ENCODE results near the gene ABCA1. TPM values are rescaled to one million over a fixed set of nuclear protein-coding genes. Genes with fewer than 3 reads are reported as not detected.

Gene ABCA1
- total RNA-seq, 4 donors from 2014 or later, result 4.9 to 23.8 (median 21.5) TPM

- Histone ChIP-seq H3K4me1 (peaks cover 8 to 10% of the 10 kb centered on the region in 2 donors), H3K4me3 (no peak overlapping the region), H3K36me3 (no peaks in the 10 kb centered on the region), H3K9me3 (no peaks in the 10 kb centered on the region), H3K27me3 (no peaks in the 10 kb centered on the region), H3K27ac (no peak overlapping the region)
- no peak for TF ChIP-seq POLR2A (IDR thresholded peaks at IDR 0.05)
- TF ChIP-seq CTCF (IDR thresholded peaks at IDR 0.05 in 4 of 5, conservative IDR thresholded peaks at IDR 0.05 in 1 of 5), result no peak
- in situ Hi-C loops (cut with MboI; ENCODE audit: low sequenced_read_pairs in 4 of 4), result no loop called here
- ATAC-seq, result no peak
- intact Hi-C loops (cut with DNase I; ENCODE audit: low total_unique reads), result loop anchor here (5.0 kb wide), 2 partner anchors 496 to 654 kb away; partner anchors contain the start of genes SLC44A1 and SMC2
- no peak for DNase-seq
Observed at GRCh38 chr9:104745852-104746251, 182.1 kb downstream of the ABCA1 start.

- intact Hi-C loops (cut with DNase I; ENCODE audit: low total_unique reads) (no loop called here), in situ Hi-C loops (cut with MboI; ENCODE audit: low sequenced_read_pairs in 4 of 4) (no loop called here)
- Histone ChIP-seq H3K27me3 (no peaks in the 10 kb centered on the region), H3K4me1 (peaks cover under 1 to 4% of the 10 kb centered on the region in 2 donors), H3K9me3 (no peaks in the 10 kb centered on the region), H3K4me3 (no peak overlapping the region), H3K36me3 (no peaks in the 10 kb centered on the region), H3K27ac (no peak overlapping the region)
- ATAC-seq (no peak), DNase-seq (no peak)
- TF ChIP-seq CTCF (IDR thresholded peaks at IDR 0.05 in 4 of 5, conservative IDR thresholded peaks at IDR 0.05 in 1 of 5) (peak; percentile 49 to 74 (median 70)), POLR2A (IDR thresholded peaks at IDR 0.05) (no peak)
Observed at GRCh38 chr9:104743376-104743985, 184.5 kb downstream of the ABCA1 start.

DNA sequence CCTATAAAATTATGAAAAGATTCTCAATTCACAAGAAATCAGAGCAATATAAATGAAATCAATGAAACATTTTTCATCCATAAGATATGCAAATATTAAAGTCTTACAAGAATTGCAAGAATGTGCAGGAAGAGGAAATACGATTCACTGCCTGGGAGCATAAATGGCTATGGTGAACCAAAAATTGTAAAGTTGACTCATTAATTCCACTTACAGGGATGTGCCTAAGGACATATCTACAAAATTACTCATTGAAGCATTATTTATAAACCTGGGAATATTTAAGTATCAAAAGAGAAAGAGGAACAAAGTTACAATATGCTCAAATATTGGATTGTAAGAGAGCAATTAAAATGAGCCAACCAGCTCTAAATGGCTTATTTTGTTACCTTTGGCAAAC, 187.3 kb downstream of the ABCA1 start:
- no peak overlapping the region for H3K27ac ChIP-seq
- no peaks in the 10 kb centered on the region for H3K27me3 ChIP-seq
- DNase-seq (no peak), ATAC-seq (no peak)
- no peaks in the 10 kb centered on the region for H3K36me3 ChIP-seq
- TF ChIP-seq POLR2A (IDR thresholded peaks at IDR 0.05) (no peak), CTCF (IDR thresholded peaks at IDR 0.05 in 4 of 5, conservative IDR thresholded peaks at IDR 0.05 in 1 of 5) (no peak)
- in situ Hi-C loops (cut with MboI; ENCODE audit: low sequenced_read_pairs in 4 of 4) (no loop called here), intact Hi-C loops (cut with DNase I; ENCODE audit: low total_unique reads) (no loop called here)
- H3K4me1 ChIP-seq, result no peaks in the 10 kb centered on the region
- no peak overlapping the region for H3K4me3 ChIP-seq
- no peaks in the 10 kb centered on the region for H3K9me3 ChIP-seq

- Histone ChIP-seq H3K4me1 (no peaks in the 10 kb centered on the region), H3K4me3 (no peak overlapping the region), H3K27ac (no peak overlapping the region), H3K36me3 (no peaks in the 10 kb centered on the region), H3K9me3 (no peaks in the 10 kb centered on the region), H3K27me3 (no peaks in the 10 kb centered on the region)
- ATAC-seq, result no peak
- no peak for TF ChIP-seq CTCF (IDR thresholded peaks at IDR 0.05 in 4 of 5, conservative IDR thresholded peaks at IDR 0.05 in 1 of 5)
- no peak for TF ChIP-seq POLR2A (IDR thresholded peaks at IDR 0.05)
- in situ Hi-C loops (cut with MboI; ENCODE audit: low sequenced_read_pairs in 4 of 4), result no loop called here
- intact Hi-C loops (cut with DNase I; ENCODE audit: low total_unique reads), result no loop called here
- DNase-seq, result no peak
Observed at GRCh38 chr9:104738452-104738851, 189.5 kb downstream of the ABCA1 start.

Other genes starting within 250 kb of the ABCA1 start
- not detected for gene OR13D1, start 233.6 kb downstream of the ABCA1 start, total RNA-seq
- gene NIPSNAP3A, start 180.5 kb downstream of the ABCA1 start, total RNA-seq, result 10 to 100 TPM in 1 of 4 donors, 1 to 10 TPM in 3; 5.9 to 17.2 (median 6.9) TPM
- 10 to 100 TPM in 3 of 4 donors, 1 to 10 TPM in 1; 1.9 to 19.1 (median 13.9) TPM for gene NIPSNAP3B, start 164.0 kb downstream of the ABCA1 start, total RNA-seq